Left lung (tissue), 10 donors: ENCODE measurements around the gene CHERP. TPM values are rescaled to one million over a fixed set of nuclear protein-coding genes. Genes with fewer than 3 reads are reported as not detected.

ENCODE experiments used
- ATAC-seq: fragments of 200-7000 bp; cut with Tn5 transposase; one replicate; pipeline ENCODE4 v1.9.1; 2020; ENCODE audit warnings: moderate library complexity
- DNase-seq, 4 donors: peaks; one replicate each; pipeline ENCODE4 v3.0.0-alpha.2; 2013 to 2020
- H3K27ac ChIP-seq, 2 donors: fragments of 200-600 bp; sonication (generic) in 1 of 2; one replicate each; pipeline versions ENCODE4 v1.5.0 to v1.8.0; 2020 to 2021
- H3K27me3 ChIP-seq, 2 donors: fragments of 200-600 bp; sonication (generic) in 1 of 2; one replicate each; pipeline versions ENCODE4 v1.5.0 to v1.8.0; 2020 to 2021
- H3K36me3 ChIP-seq, 2 donors: fragments of 200-600 bp; sonication (generic) in 1 of 2; one replicate each; pipeline versions ENCODE4 v1.5.0 to v1.8.0; 2020 to 2021
- H3K4me1 ChIP-seq, 2 donors: fragments of 200-600 bp; one replicate each; pipeline ENCODE4 v1.8.0; 2021
- H3K4me3 ChIP-seq, 2 donors: fragments of 200-600 bp; sonication (generic) in 1 of 2; one replicate each; pipeline versions ENCODE4 v1.5.0 to v1.8.0; 2020 to 2021; ENCODE audit warnings: mild to moderate bottlenecking in 1 of 2
- H3K9me3 ChIP-seq, 2 donors: fragments of 200-600 bp; sonication (generic) in 1 of 2; one replicate each; pipeline versions ENCODE4 v1.5.0 to v1.8.0; 2020 to 2021
- CTCF ChIP-seq, 2 donors: fragments of 200-600 bp; sonication (generic) in 1 of 2; IDR thresholded peaks; one replicate each; pipeline versions ENCODE4 v1.5.0 to v1.8.0; 2021; ENCODE audit warnings: antibody characterized with exemption in 2 of 2
- intact Hi-C, 2 donors: fragments of 100-400 bp; cut with DNase I; formaldehyde crosslinking; loops; one replicate each; pipeline versions ENCODE4 v1.11.2 to v1.14.2; 2022
- polyA plus RNA-seq, 6 donors: library from polyadenylated mRNA; unstranded; fragments of 120-200 nt; gene quantifications; one replicate each; pipeline ENCODE4 v1.2.1, GENCODE V29; 2013; ENCODE audit not compliant: insufficient read length in 6 of 6
- total RNA-seq, 2 donors: library from RNA; stranded (reverse); fragmentation: NEBNext Ultra II Directional; extraction: Animal tissue kit (Norgen Biotek cat#: 25700); gene quantifications; one replicate each; pipeline ENCODE4 v1.2.1, GENCODE V29; 2021
- donor health status: DM: no; HTN: yes; CAD: no.
- donor health status: DM: no; HTN: no; CAD: no.

CHERP gene
- total and polyA plus RNA-seq, 8 donors: 28.1 to 52.3 (median 40.3) TPM

DNA sequence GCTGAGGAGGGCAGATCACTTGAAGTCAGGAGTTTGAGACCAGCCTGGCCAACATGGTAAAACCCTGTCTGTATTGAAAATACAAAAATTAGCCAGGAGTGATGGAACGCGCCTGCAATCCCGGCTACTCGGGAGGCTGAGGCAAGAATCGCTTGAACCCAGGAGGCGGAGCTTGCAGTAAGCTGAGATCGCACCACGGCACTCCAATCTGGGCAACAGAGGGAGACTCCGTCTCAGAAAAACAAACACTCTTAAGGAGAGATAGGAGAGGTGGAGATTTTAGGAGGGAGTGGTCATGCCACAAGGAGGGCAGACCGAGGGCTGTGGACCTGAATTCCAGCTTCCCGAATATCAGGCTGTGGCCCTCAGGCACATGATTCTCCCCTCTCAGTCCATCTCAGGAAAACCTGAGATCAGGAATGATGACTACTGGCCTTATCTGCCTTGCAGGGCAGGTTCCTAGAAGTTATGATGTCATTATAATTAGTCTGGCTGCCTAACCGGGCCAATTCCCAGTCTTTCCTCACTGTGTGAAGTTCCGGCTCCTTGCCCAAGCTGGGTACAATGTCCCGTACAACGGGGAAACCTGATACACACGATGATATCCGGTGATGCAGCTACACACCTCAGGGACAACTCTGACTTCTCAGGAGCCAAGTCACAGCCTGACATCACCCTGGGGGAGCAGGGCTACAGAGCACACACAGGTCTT, 27.5 kb upstream of the CHERP start:
- peak in 1 of 4 donors; percentile 70 for DNase-seq
- Histone ChIP-seq H3K27ac (peak overlapping the region; percentile 45 to 76), H3K9me3 (no peaks in the 10 kb centered on the region), H3K4me3 (no peak overlapping the region), H3K27me3 (no peaks in the 10 kb centered on the region), H3K36me3 (peaks cover 0 to 51% of the 10 kb centered on the region in 2 donors), H3K4me1 (peaks cover 35 to 61% of the 10 kb centered on the region in 2 donors)
- ATAC-seq: peak; percentile 47
- intact Hi-C loops: loop anchor here in 1 of 2 donors (10.0 kb wide), 1 partner anchor 55 kb away; the partner anchor contains the start of gene MED26
- TF ChIP-seq CTCF (IDR thresholded peaks at IDR 0.05): no peak

GRCh38 chr19:16566702-16567101, 24.5 kb upstream of the CHERP start:
- Histone ChIP-seq H3K27ac (peak overlapping the region in 1 of 2 donors; percentile 69), H3K9me3 (no peaks in the 10 kb centered on the region), H3K4me1 (peaks cover 24 to 42% of the 10 kb centered on the region in 2 donors), H3K36me3 (peaks cover 0 to 82% of the 10 kb centered on the region in 2 donors), H3K27me3 (no peaks in the 10 kb centered on the region), H3K4me3 (no peak overlapping the region)
- intact Hi-C loops: no loop called here
- ATAC-seq (no peak), DNase-seq (no peak)
- TF ChIP-seq CTCF (IDR thresholded peaks at IDR 0.05): no peak

- Histone ChIP-seq H3K4me1 (peaks cover 21 to 37% of the 10 kb centered on the region in 2 donors), H3K4me3 (no peak overlapping the region), H3K36me3 (peaks cover 0 to 87% of the 10 kb centered on the region in 2 donors), H3K9me3 (no peaks in the 10 kb centered on the region), H3K27me3 (no peaks in the 10 kb centered on the region), H3K27ac (peak overlapping the region in 1 of 2 donors; percentile 69)
- DNase-seq (no peak), ATAC-seq (no peak)
- no peak for TF ChIP-seq CTCF (IDR thresholded peaks at IDR 0.05)
- intact Hi-C loops: no loop called here
Observed at GRCh38 chr19:16566161-16566560, 23.9 kb upstream of the CHERP start.

- Histone ChIP-seq H3K36me3 (peaks cover 0 to 100% of the 10 kb centered on the region in 2 donors), H3K27ac (peak overlapping the region; percentile 2 to 51), H3K4me3 (no peak overlapping the region), H3K4me1 (peaks cover 13 to 24% of the 10 kb centered on the region in 2 donors), H3K27me3 (no peaks in the 10 kb centered on the region), H3K9me3 (no peaks in the 10 kb centered on the region)
- intact Hi-C loops: no loop called here
- peak; percentile 50 for ATAC-seq
- peak in 2 of 4 donors; percentile 7 to 57 for DNase-seq
- TF ChIP-seq CTCF (IDR thresholded peaks at IDR 0.05): no peak
Observed at GRCh38 chr19:16564842-16565241, 22.6 kb upstream of the CHERP start.

DNA sequence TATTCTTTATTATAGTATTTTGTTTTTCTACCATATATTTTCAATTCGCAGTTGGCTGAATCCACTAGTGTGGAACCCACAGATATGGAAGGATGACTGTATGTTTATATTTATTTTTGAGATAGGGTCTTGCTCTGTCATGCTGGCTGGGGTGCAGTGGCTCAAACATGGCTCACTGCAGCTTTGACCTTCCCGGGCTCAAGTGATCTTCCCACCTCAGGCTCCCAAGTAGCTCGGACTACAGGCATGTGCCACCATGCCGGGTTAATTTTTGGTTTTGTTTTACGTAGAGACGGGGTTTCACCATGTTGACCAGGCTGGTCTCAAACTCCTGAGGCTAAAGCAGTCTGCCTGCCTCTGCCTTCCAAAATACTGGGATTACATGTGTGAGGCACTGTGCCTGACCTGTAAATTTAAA, 20.4 kb upstream of the CHERP start:
- peaks cover 5 to 18% of the 10 kb centered on the region in 2 donors for H3K4me1 ChIP-seq
- intact Hi-C loops: no loop called here
- no peak overlapping the region for H3K27ac ChIP-seq
- ATAC-seq (no peak), DNase-seq (peak in 1 of 4 donors; percentile 3)
- TF ChIP-seq CTCF (IDR thresholded peaks at IDR 0.05): no peak
- H3K36me3 ChIP-seq: peaks cover 0 to 97% of the 10 kb centered on the region in 2 donors
- no peaks in the 10 kb centered on the region for H3K27me3 ChIP-seq
- no peaks in the 10 kb centered on the region for H3K9me3 ChIP-seq
- no peak overlapping the region for H3K4me3 ChIP-seq
